Fibroblast of skin of scalp (primary cell): ENCODE data around the gene A4GNT. TPM values are rescaled to one million over a fixed set of nuclear protein-coding genes. Genes with fewer than 3 reads are reported as not detected.
"Not testable (repeated sequence)": the region's sequence is repeated elsewhere in the genome, so short reads cannot be mapped to it uniquely, and the experiment has no call there.

Source experiments
- DNase-seq: peaks from one replicate; pipeline ENCODE4 v3.0.0-alpha.2; 2013
- polyA plus RNA-seq, 2 experiments: library from polyadenylated mRNA; unstranded; fragments of 120-200 nt; gene quantifications; one replicate each; pipeline ENCODE4 v1.2.1, GENCODE V29; 2013; ENCODE audit not compliant: insufficient read length in 2 of 2

The A4GNT gene
- 0.08 TPM for polyA plus RNA-seq (2013, experiment 1 of 2; ENCODE audit: insufficient read length)
- not detected for polyA plus RNA-seq (2013, experiment 2 of 2; ENCODE audit: insufficient read length)

- no peak for DNase-seq
Measured at GRCh38 chr3:138132239-138132638, at the start of gene A4GNT. Gene A4GNT (minus strand): TSS chr3:138132390. CDS start chr3:138131256, 1,134 bp downstream.

- peak; percentile 31 for DNase-seq
Measured at GRCh38 chr3:138180375-138181029, 48.3 kb upstream of the A4GNT start.

GRCh38 chr3:138174421-138175131 lies 42.4 kb upstream of the A4GNT start, which contains the start of gene DBR1:
Gene DBR1 (minus strand): TSS chr3:138174921. CDS start chr3:138174795, 126 bp downstream.
- DNase-seq, result peak; percentile 89

- DNase-seq, result no peak
Measured at GRCh38 chr3:138173769-138174420, 41.7 kb upstream of the A4GNT start.

GRCh38 chr3:138172625-138173024 lies 40.4 kb upstream of the A4GNT start:
- DNase-seq, result no peak

- DNase-seq, result no peak
Measured at GRCh38 chr3:138165061-138165460, 32.9 kb upstream of the A4GNT start.

- no peak for DNase-seq
Measured at GRCh38 chr3:138157743-138158142, 25.6 kb upstream of the A4GNT start.

- no peak for DNase-seq
Measured at GRCh38 chr3:138154534-138154933, 22.3 kb upstream of the A4GNT start.

- DNase-seq, result no peak
Measured at GRCh38 chr3:138148503-138148902, 16.3 kb upstream of the A4GNT start.

GRCh38 chr3:138142181-138142580 lies 10.0 kb upstream of the A4GNT start:
- DNase-seq, result not testable (repeated sequence)

GRCh38 chr3:138140940-138141339 lies 8.8 kb upstream of the A4GNT start:
- DNase-seq, result no peak

- no peak for DNase-seq
Measured at GRCh38 chr3:138139691-138140090, 7.5 kb upstream of the A4GNT start.

GRCh38 chr3:138137861-138138260 lies 5.7 kb upstream of the A4GNT start:
- no peak for DNase-seq

- DNase-seq, result no peak
Measured at GRCh38 chr3:138136201-138136600, 4.0 kb upstream of the A4GNT start.

GRCh38 chr3:138135833-138136194 lies 3.6 kb upstream of the A4GNT start:
- no peak for DNase-seq

- DNase-seq, result no peak
Measured at GRCh38 chr3:138135146-138135832, 3.1 kb upstream of the A4GNT start.

GRCh38 chr3:138127636-138128365 lies 4.4 kb downstream of the A4GNT start:
- DNase-seq, result peak; percentile 9

GRCh38 chr3:138125548-138126221 lies 6.5 kb downstream of the A4GNT start:
- peak; percentile 8 for DNase-seq

GRCh38 chr3:138124706-138125355 lies 7.4 kb downstream of the A4GNT start:
- peak; percentile 39 for DNase-seq

GRCh38 chr3:138124188-138124587 lies 8.0 kb downstream of the A4GNT start:
- DNase-seq, result no peak

GRCh38 chr3:138119423-138119766 lies 12.8 kb downstream of the A4GNT start:
- DNase-seq, result no peak
